TTC549 (cell line): ENCODE results near the gene PTER.

ENCODE experiments used
- FAIRE-seq: peaks from 2 replicates; lab custom pipeline; 2012; peaks lifted over from hg19 to GRCh38; lab: Jason Lieb, UNC

Gene PTER

GRCh38 chr10:16436758-16437539 lies at the start of gene PTER:
Gene PTER (plus strand): TSS chr10:16437010. CDS start chr10:16484385, 47,375 bp downstream.
- peak; percentile 22 for FAIRE-seq

- no peak for FAIRE-seq
These were observed 44.2 kb upstream of the PTER start for GRCh38 chr10:16392531-16393069.

- no peak for FAIRE-seq
These were observed 43.4 kb upstream of the PTER start for GRCh38 chr10:16393271-16393858.

- FAIRE-seq = no peak
These were observed 35.4 kb upstream of the PTER start for GRCh38 chr10:16401416-16401815.

- no peak for FAIRE-seq
These were observed 28.4 kb upstream of the PTER start for GRCh38 chr10:16408379-16408778.

- no peak for FAIRE-seq
These were observed 19.5 kb upstream of the PTER start for GRCh38 chr10:16417341-16417740.

GRCh38 chr10:16423599-16423998 lies 13.2 kb upstream of the PTER start:
- FAIRE-seq = no peak

GRCh38 chr10:16425449-16425848 lies 11.4 kb upstream of the PTER start:
- FAIRE-seq = no peak

GRCh38 chr10:16429539-16429938 lies 7.3 kb upstream of the PTER start:
- FAIRE-seq = no peak

GRCh38 chr10:16436367-16436757 lies 448 bp upstream of the PTER start:
- no peak for FAIRE-seq

- no peak for FAIRE-seq
These were observed 707 bp downstream of the PTER start for GRCh38 chr10:16437540-16437894.

GRCh38 chr10:16439295-16439694 lies 2.5 kb downstream of the PTER start:
- FAIRE-seq = no peak

- no peak for FAIRE-seq
These were observed 3.8 kb downstream of the PTER start for GRCh38 chr10:16440396-16441133.

GRCh38 chr10:16441173-16441840 lies 4.5 kb downstream of the PTER start:
- FAIRE-seq = no peak

GRCh38 chr10:16442914-16443313 lies 6.1 kb downstream of the PTER start:
- no peak for FAIRE-seq

- no peak for FAIRE-seq
These were observed 9.1 kb downstream of the PTER start for GRCh38 chr10:16445770-16446469.

- no peak for FAIRE-seq
These were observed 12.6 kb downstream of the PTER start for GRCh38 chr10:16449454-16449853.

- no peak for FAIRE-seq
These were observed 21.6 kb downstream of the PTER start for GRCh38 chr10:16458166-16458955.

GRCh38 chr10:16459423-16459939 lies 22.7 kb downstream of the PTER start:
- FAIRE-seq = no peak

GRCh38 chr10:16466001-16466400 lies 29.2 kb downstream of the PTER start:
- no peak for FAIRE-seq

- FAIRE-seq = no peak
These were observed 33.9 kb downstream of the PTER start for GRCh38 chr10:16470747-16471146.
